H1 (cell line): ENCODE results near the gene LRRC40. TPM values are rescaled to one million over a fixed set of nuclear protein-coding genes. Genes with fewer than 3 reads are reported as not detected.

ENCODE experiments used
- CTCF ChIA-PET: fragments of 300-600 bp; sonication (Branson Sonifier 250); formaldehyde crosslinking; loops from one replicate; lab custom pipeline; 2021; ENCODE audit not compliant: partially characterized antibody; lab: Charles Lee
- POLR2A ChIA-PET: fragments of 300-600 bp; sonication (Branson Sonifier 250); formaldehyde crosslinking; loops from one replicate; lab custom pipeline; 2021; ENCODE audit warnings: inconsistent platforms; ENCODE audit not compliant: partially characterized antibody; lab: Charles Lee
- DNase-seq, 2 experiments: peaks; one replicate each; pipeline versions ENCODE4 v3.0.0 to v3.0.0-alpha.2; 2010 to 2022; ENCODE audit warnings: low spot score in 2 of 2, low read depth in 1 of 2, mixed read lengths in 1 of 2
- FAIRE-seq: peaks from 2 replicates; lab custom pipeline; 2011; peaks lifted over from hg19 to GRCh38; lab: Jason Lieb, UNC
- H2AFZ ChIP-seq: 2 replicates; pipeline ENCODE4 v1.8.1; 2012; ENCODE audit warnings: low read length, inconsistent platforms
- H2AK5ac ChIP-seq: 2 replicates; pipeline ENCODE4 v1.6.1; 2013; ENCODE audit warnings: low read depth, low read length
- H2BK120ac ChIP-seq: replicated peaks from 2 replicates; pipeline ENCODE3; 2013; ENCODE audit warnings: low read depth, low read length, inconsistent platforms
- H2BK12ac ChIP-seq: 2 replicates; pipeline ENCODE4 v1.6.1; 2013; ENCODE audit warnings: low read depth, low read length
- H2BK15ac ChIP-seq: 2 replicates; pipeline ENCODE4 v1.6.1; 2013; ENCODE audit warnings: low read length
- H2BK20ac ChIP-seq: 2 replicates; pipeline ENCODE4 v1.6.1; 2013; ENCODE audit warnings: low read length
- H2BK5ac ChIP-seq: 2 replicates; pipeline ENCODE4 v1.6.1; 2013; ENCODE audit warnings: low read depth, low read length
- H3K14ac ChIP-seq: 2 replicates; pipeline ENCODE4 v1.6.1; 2013; ENCODE audit warnings: inconsistent platforms; ENCODE audit not compliant: insufficient read length
- H3K18ac ChIP-seq: 2 replicates; pipeline ENCODE4 v1.6.1; 2013; ENCODE audit warnings: low read length; ENCODE audit errors: extremely low read depth
- H3K23ac ChIP-seq: 2 replicates; pipeline ENCODE4 v1.6.1; 2013; ENCODE audit warnings: inconsistent platforms; ENCODE audit not compliant: insufficient read length
- H3K23me2 ChIP-seq: 2 replicates; pipeline ENCODE4 v1.6.1; 2013; ENCODE audit warnings: low read depth, low read length
- H3K27ac ChIP-seq: 2 replicates; pipeline ENCODE4 v1.6.1; 2011; ENCODE audit warnings: low read depth, low read length, inconsistent platforms
- H3K27me3 ChIP-seq, 4 experiments: replicated peaks in 1 of 4; 1 replicate in 1 of 4; 2 replicates in 3 of 4; pipeline versions ENCODE4 v1.6.1 to v1.8.1; 2011 to 2013; ENCODE audit warnings: low read length in 3 of 4, mild to moderate bottlenecking in 3 of 4, inconsistent platforms in 2 of 4, mixed read lengths in 2 of 4, moderate library complexity in 1 of 4; ENCODE audit not compliant: control insufficient read depth in 3 of 4, insufficient read depth in 3 of 4; ENCODE audit errors: extremely low read depth in 1 of 4
- H3K36me3 ChIP-seq, 4 experiments: 2 replicates each; pipeline versions ENCODE4 v1.6.1 to v1.8.1; 2011 to 2013; ENCODE audit warnings: mild to moderate bottlenecking in 4 of 4, low read length in 3 of 4, moderate library complexity in 2 of 4, control low read depth in 1 of 4, inconsistent platforms in 1 of 4; ENCODE audit not compliant: insufficient read depth in 4 of 4, control insufficient read depth in 2 of 4
- H3K4ac ChIP-seq: replicated peaks from 2 replicates; pipeline ENCODE3; 2013; ENCODE audit warnings: low read length, low read depth, mixed read lengths, inconsistent platforms; ENCODE audit not compliant: insufficient read length
- H3K4me1 ChIP-seq, 4 experiments: replicated peaks in 1 of 4; 1 replicate in 1 of 4; 2 replicates in 3 of 4; pipeline versions ENCODE4 v1.6.1 to v1.8.1; 2011 to 2013; ENCODE audit warnings: low read length in 3 of 4, inconsistent platforms in 2 of 4, mixed read lengths in 1 of 4; ENCODE audit not compliant: insufficient read depth in 4 of 4, control insufficient read depth in 3 of 4
- H3K4me2 ChIP-seq, 2 experiments: 2 replicates each; pipeline versions ENCODE4 v1.6.1 to v1.8.1; 2011 to 2013; ENCODE audit warnings: low read depth in 2 of 2, low read length in 2 of 2, control low read depth in 1 of 2, inconsistent platforms in 1 of 2, mild to moderate bottlenecking in 1 of 2; ENCODE audit not compliant: insufficient read depth in 1 of 2
- H3K4me3 ChIP-seq, 4 experiments: fragments of 200-600, 300-600 bp in 1 of 4; sonication (generic), shearing (Covaris generic), sonication (Bioruptor Twin) in 1 of 4; 2 replicates each; pipeline versions ENCODE4 v1.5.1 to v1.8.1; 2011 to 2016; ENCODE audit warnings: low read length in 4 of 4, low read depth in 3 of 4, control low read depth in 2 of 4, inconsistent platforms in 2 of 4, mild to moderate bottlenecking in 2 of 4, mixed read lengths in 1 of 4, moderate library complexity in 1 of 4; ENCODE audit not compliant: insufficient read depth in 2 of 4; ENCODE audit errors: extremely low read depth in 1 of 4
- H3K56ac ChIP-seq: replicated peaks from 2 replicates; pipeline ENCODE3; 2013; ENCODE audit warnings: low read depth, mild to moderate bottlenecking, mixed read lengths, low read length, inconsistent platforms; ENCODE audit not compliant: insufficient read length
- H3K79me1 ChIP-seq: 2 replicates; pipeline ENCODE4 v1.6.1; 2013; ENCODE audit warnings: low read depth, low read length, control low read depth
- H3K79me2 ChIP-seq, 2 experiments: 2 replicates each; pipeline versions ENCODE4 v1.6.1 to v1.8.1; 2012 to 2013; ENCODE audit warnings: low read length in 2 of 2, mild to moderate bottlenecking in 2 of 2, inconsistent platforms in 1 of 2; ENCODE audit not compliant: insufficient read depth in 2 of 2, control insufficient read depth in 1 of 2
- H3K9ac ChIP-seq, 4 experiments: replicated peaks in 1 of 4; 1 replicate in 1 of 4; 2 replicates in 3 of 4; pipeline versions ENCODE4 v1.6.1 to v1.8.1; 2011 to 2013; ENCODE audit warnings: low read depth in 3 of 4, low read length in 3 of 4, control low read depth in 2 of 4, mild to moderate bottlenecking in 2 of 4, moderate library complexity in 2 of 4, inconsistent platforms in 1 of 4; ENCODE audit errors: extremely low read depth in 1 of 4
- H3K9me3 ChIP-seq, 2 experiments: 2 replicates each; pipeline versions ENCODE4 v1.6.1 to v1.8.1; 2012 to 2013; ENCODE audit warnings: mild to moderate bottlenecking in 2 of 2, moderate library complexity in 2 of 2, control low read depth in 1 of 2, inconsistent platforms in 1 of 2, low read depth in 1 of 2, low read length in 1 of 2, mixed read lengths in 1 of 2; ENCODE audit not compliant: insufficient read depth in 2 of 2
- H4K20me1 ChIP-seq, 2 experiments: replicated peaks in 1 of 2; 2 replicates each; pipeline versions ENCODE3 to v1.8.1; 2011 to 2013; ENCODE audit warnings: inconsistent platforms in 2 of 2, low read length in 2 of 2, mild to moderate bottlenecking in 1 of 2; ENCODE audit not compliant: insufficient read depth in 2 of 2, control insufficient read depth in 1 of 2
- H4K5ac ChIP-seq: 2 replicates; pipeline ENCODE4 v1.6.1; 2013; ENCODE audit warnings: low read length, low read depth, mixed read lengths, inconsistent platforms; ENCODE audit not compliant: insufficient read length
- H4K8ac ChIP-seq: 2 replicates; pipeline ENCODE4 v1.8.0; 2013; ENCODE audit warnings: mild to moderate bottlenecking, moderate library complexity, low read length, inconsistent platforms; ENCODE audit not compliant: insufficient read depth; ENCODE audit errors: extremely low read depth
- H4K91ac ChIP-seq: replicated peaks from 2 replicates; pipeline ENCODE3; 2013; ENCODE audit warnings: low read length, mixed read lengths, inconsistent platforms; ENCODE audit not compliant: insufficient read length
- BCL11A ChIP-seq, 2 experiments: IDR thresholded peaks; one replicate each; pipeline ENCODE4 v1.6.1; 2011; ENCODE audit warnings: low read depth in 2 of 2, low read length in 2 of 2, mild to moderate bottlenecking in 2 of 2
- CREB1 ChIP-seq: IDR thresholded peaks from 2 replicates; pipeline ENCODE4 v1.6.1; 2012; ENCODE audit warnings: inconsistent platforms
- EP300 ChIP-seq, 2 experiments: IDR thresholded peaks; 1 replicate in 1 of 2; 2 replicates in 1 of 2; pipeline ENCODE4 v1.6.1; 2011 to 2012; ENCODE audit warnings: low read depth in 2 of 2, low read length in 2 of 2, mild to moderate bottlenecking in 2 of 2, borderline replicate concordance in 1 of 2, inconsistent platforms in 1 of 2, moderate library complexity in 1 of 2
- EZH2 ChIP-seq: fragments of 200-600 bp; sonication (generic); IDR thresholded peaks from 2 replicates; pipeline ENCODE4 v1.7.1; 2012; ENCODE audit warnings: low read depth, mild to moderate bottlenecking, moderate library complexity, low read length, inconsistent platforms; ENCODE audit not compliant: severe bottlenecking
- GABPA ChIP-seq: IDR thresholded peaks from 2 replicates; pipeline ENCODE4 v1.6.1; 2011; ENCODE audit warnings: mild to moderate bottlenecking, low read length, moderate library complexity, borderline replicate concordance; ENCODE audit not compliant: insufficient read depth
- HDAC2 ChIP-seq, 2 experiments: fragments of 300-600 bp in 1 of 2; sonication (generic) in 1 of 2; IDR thresholded peaks; 2 replicates each; pipeline ENCODE4 v1.6.1; 2011 to 2012; ENCODE audit warnings: low read depth in 2 of 2, low read length in 2 of 2, mild to moderate bottlenecking in 2 of 2, moderate library complexity in 2 of 2, borderline replicate concordance in 1 of 2, inconsistent platforms in 1 of 2
- JUND ChIP-seq: IDR thresholded peaks from 2 replicates; pipeline ENCODE4 v1.6.1; 2011; ENCODE audit warnings: mild to moderate bottlenecking, improper control_type of control experiment, low read length
- RFX5 ChIP-seq: IDR thresholded peaks from 2 replicates; pipeline ENCODE4 v1.6.1; 2011; ENCODE audit warnings: low read depth, low read length, improper control_type of control experiment, borderline replicate concordance
- SAP30 ChIP-seq: fragments of 300-600 bp; sonication (generic); IDR thresholded peaks from 2 replicates; pipeline ENCODE4 v1.7.1; 2012; ENCODE audit warnings: low read length, moderate library complexity, mild to moderate bottlenecking, inconsistent platforms; ENCODE audit not compliant: insufficient read depth, insufficient replicate concordance
- polyA plus RNA-seq, 7 experiments: library from polyadenylated mRNA; depleted of rRNA in 3 of 7; stranded (reverse) in 5 of 7; unstranded in 2 of 7; fragments of >200 nt in 5 of 7; fragments of 200-250 nt in 2 of 7; gene quantifications; 1 replicate in 5 of 7; 2 replicates in 1 of 7; 4 replicates in 1 of 7; pipeline versions ENCODE4 v1.2.1 to v1.2.3, GENCODE V29; 2011 to 2013; ENCODE audit warnings: missing spikeins in 2 of 7, mixed read lengths in 2 of 7
- total RNA-seq: library from RNA; stranded (reverse); fragmentation: NEBNext Ultra II Directional; extraction: Animal tissue kit (Norgen Biotek cat#: 25700); gene quantifications from 2 replicates; pipeline ENCODE4 v1.2.1, GENCODE V29; 2021
- TF ChIP-seq, protein P1 (sequence below): IDR thresholded peaks from 2 replicates; pipeline ENCODE4 v1.6.1; 2012; ENCODE audit warnings: low read length, inconsistent platforms
- TF ChIP-seq, protein P2 (sequence below): IDR thresholded peaks from 2 replicates; pipeline ENCODE4 v1.6.1; 2012; ENCODE audit warnings: inconsistent platforms

Gene LRRC40
- total and polyA plus RNA-seq, 2 of the 8 experiments (the other 6 are each of a cell fraction or from before 2014, with no cell fraction given) = 13.4 to 30.8 TPM

DNA sequence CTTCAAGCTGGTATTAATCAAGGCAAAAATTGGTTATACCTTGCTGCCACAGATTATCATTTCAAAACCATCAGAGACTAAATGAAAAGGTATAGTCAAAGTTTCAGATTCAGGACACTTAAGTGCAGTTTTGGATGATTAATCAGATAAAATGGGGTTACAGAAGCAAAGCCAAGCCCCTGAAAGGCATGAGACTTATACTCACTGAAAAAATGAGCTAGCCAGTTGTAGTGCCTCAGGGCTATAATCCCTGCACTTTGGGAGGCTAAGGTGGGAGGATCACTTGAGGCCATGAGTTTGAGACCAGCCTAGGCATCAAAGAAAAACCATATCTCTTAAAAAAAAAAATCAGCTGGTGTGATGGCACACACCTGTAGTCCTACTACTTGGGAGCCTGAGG, 15.2 kb downstream of the LRRC40 start:
- Histone ChIP-seq H3K4ac (no peak overlapping the region), H4K91ac (no peak overlapping the region), H2BK15ac (no peak overlapping the region), H3K4me2 (no peak overlapping the region), H3K4me1 (peaks cover 0 to 3% (median 0%) of the 10 kb centered on the region in 4 experiments; a peak in 1 of 7 replicates), H3K4me3 (no peak overlapping the region), H4K20me1 (no peaks in the 10 kb centered on the region), H3K23ac (no peak overlapping the region), H2BK20ac (no peak overlapping the region), H2BK5ac (no peak overlapping the region), H2AK5ac (no peak overlapping the region), H3K27ac (no peak overlapping the region), H2AFZ (no peak overlapping the region), H3K14ac (no peak overlapping the region), H2BK120ac (no peak overlapping the region), H3K79me1 (no peaks in the 10 kb centered on the region), H3K18ac (no peak overlapping the region), H3K56ac (no peak overlapping the region), H3K9ac (no peak overlapping the region), H3K36me3 (no peaks in the 10 kb centered on the region), H2BK12ac (no peak overlapping the region), H3K23me2 (no peaks in the 10 kb centered on the region), H4K8ac (no peak overlapping the region), H3K9me3 (no peaks in the 10 kb centered on the region), H4K5ac (no peak overlapping the region), H3K79me2 (peaks cover 0 to 50% of the 10 kb centered on the region in 2 experiments; a peak in 2 of 4 replicates), H3K27me3 (no peaks in the 10 kb centered on the region)
- DNase-seq (no peak), FAIRE-seq (no peak)
- ChIA-PET CTCF (interaction anchor here (1.1 to 1.2 kb wide), 2 partner anchors 21 to 57 kb away, joined by 4 to 5 read pairs; no protein-coding TSS in a partner anchor), POLR2A (interaction anchor here (0.7 to 1.5 kb wide), 4 partner anchors 31 to 1717 kb away, joined by 3 to 6 read pairs (median 4); partner anchors contain the start of gene SRSF11)
- TF ChIP-seq BCL11A (IDR thresholded peaks at IDR 0.05; ENCODE audit: low read depth in 2 of 2, low read length in 2 of 2) = no peak
- no peak for TF ChIP-seq EP300 (IDR thresholded peaks at IDR 0.05; ENCODE audit: borderline replicate concordance in 1 of 2, low read depth in 2 of 2, low read length in 2 of 2)
- no peak for TF ChIP-seq GABPA
- TF ChIP-seq CREB1 = no peak
- TF ChIP-seq JUND = no peak
- TF ChIP-seq EZH2 = no peak
- no peak for TF ChIP-seq RFX5
- no peak for TF ChIP-seq SAP30
- TF ChIP-seq, protein P1, sequence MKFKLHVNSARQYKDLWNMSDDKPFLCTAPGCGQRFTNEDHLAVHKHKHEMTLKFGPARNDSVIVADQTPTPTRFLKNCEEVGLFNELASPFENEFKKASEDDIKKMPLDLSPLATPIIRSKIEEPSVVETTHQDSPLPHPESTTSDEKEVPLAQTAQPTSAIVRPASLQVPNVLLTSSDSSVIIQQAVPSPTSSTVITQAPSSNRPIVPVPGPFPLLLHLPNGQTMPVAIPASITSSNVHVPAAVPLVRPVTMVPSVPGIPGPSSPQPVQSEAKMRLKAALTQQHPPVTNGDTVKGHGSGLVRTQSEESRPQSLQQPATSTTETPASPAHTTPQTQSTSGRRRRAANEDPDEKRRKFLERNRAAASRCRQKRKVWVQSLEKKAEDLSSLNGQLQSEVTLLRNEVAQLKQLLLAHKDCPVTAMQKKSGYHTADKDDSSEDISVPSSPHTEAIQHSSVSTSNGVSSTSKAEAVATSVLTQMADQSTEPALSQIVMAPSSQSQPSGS = no peak
- TF ChIP-seq, protein P2, sequence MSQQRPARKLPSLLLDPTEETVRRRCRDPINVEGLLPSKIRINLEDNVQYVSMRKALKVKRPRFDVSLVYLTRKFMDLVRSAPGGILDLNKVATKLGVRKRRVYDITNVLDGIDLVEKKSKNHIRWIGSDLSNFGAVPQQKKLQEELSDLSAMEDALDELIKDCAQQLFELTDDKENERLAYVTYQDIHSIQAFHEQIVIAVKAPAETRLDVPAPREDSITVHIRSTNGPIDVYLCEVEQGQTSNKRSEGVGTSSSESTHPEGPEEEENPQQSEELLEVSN = no peak
- TF ChIP-seq HDAC2 (IDR thresholded peaks at IDR 0.05; ENCODE audit: borderline replicate concordance in 1 of 2, low read depth in 2 of 2, low read length in 2 of 2) = no peak
